Mesothelial cell of epicardium (in vitro differentiated cells): Measurements from ENCODE around the gene FNDC3B. TPM values are rescaled to one million over a fixed set of nuclear protein-coding genes. Genes with fewer than 3 reads are reported as not detected.

Source experiments
- DNase-seq, 2 experiments: peaks; one replicate each; pipeline ENCODE4 v3.0.0; 2021; ENCODE audit warnings: low spot score in 2 of 2; ENCODE audit not compliant: unreplicated experiment in 2 of 2
- H3K27ac Mint-ChIP-seq: 2 replicates; pipeline ENCODE4 v1.8.0; 2021; ENCODE audit warnings: mixed read lengths
- H3K27me3 Mint-ChIP-seq: 2 replicates; pipeline ENCODE4 v1.8.0; 2021; ENCODE audit warnings: low read depth, mixed read lengths
- H3K36me3 Mint-ChIP-seq: 2 replicates; pipeline ENCODE4 v1.8.0; 2021; ENCODE audit warnings: mixed read lengths
- H3K4me1 Mint-ChIP-seq: 2 replicates; pipeline ENCODE4 v1.8.0; 2021; ENCODE audit warnings: mixed read lengths
- H3K4me3 Mint-ChIP-seq: 2 replicates; pipeline ENCODE4 v1.8.0; 2021; ENCODE audit warnings: mild to moderate bottlenecking, moderate library complexity, mixed read lengths
- H3K9me3 Mint-ChIP-seq: 2 replicates; pipeline ENCODE4 v1.8.0; 2021; ENCODE audit warnings: mixed read lengths
- CTCF ChIP-seq: fragments of 200-600 bp; sonication (generic); IDR thresholded peaks from one replicate; pipeline ENCODE4 v1.5.0; 2021; ENCODE audit warnings: antibody characterized with exemption; ENCODE audit not compliant: unreplicated experiment
- total RNA-seq: library from RNA; stranded (reverse); gene quantifications from 3 replicates; pipeline ENCODE4 v1.2.1, GENCODE V29; 2021

The FNDC3B gene
- total RNA-seq, 1 donor from 2014 or later: 131 TPM

- H3K4me3 Mint-ChIP-seq: no peak overlapping the region
- peaks cover 53% of the 10 kb centered on the region for H3K4me1 Mint-ChIP-seq
These were observed 240.6 kb downstream of the FNDC3B start for GRCh38 chr3:172279974-172280373.

GRCh38 chr3:172280406-172281051, 241.2 kb downstream of the FNDC3B start:
- H3K36me3 Mint-ChIP-seq: peaks cover 28% of the 10 kb centered on the region
- no peak overlapping the region for H3K4me3 Mint-ChIP-seq
- H3K27ac Mint-ChIP-seq: peak overlapping the region; percentile 87
- no peak for TF ChIP-seq CTCF
- H3K9me3 Mint-ChIP-seq: no peaks in the 10 kb centered on the region
- DNase-seq: no peak
- H3K27me3 Mint-ChIP-seq: no peaks in the 10 kb centered on the region
- peaks cover 57% of the 10 kb centered on the region for H3K4me1 Mint-ChIP-seq

More at GRCh38 chr3:172279974-172280373, 240.6 kb downstream of the FNDC3B start:
- Mint-ChIP-seq H3K36me3 (peaks cover 28% of the 10 kb centered on the region), H3K27ac (peak overlapping the region; percentile 87), H3K9me3 (no peaks in the 10 kb centered on the region), H3K27me3 (no peaks in the 10 kb centered on the region)
- no peak for TF ChIP-seq CTCF
- DNase-seq: no peak

GRCh38 chr3:172281884-172282283, 242.5 kb downstream of the FNDC3B start:
- H3K27me3 Mint-ChIP-seq: no peaks in the 10 kb centered on the region
- no peak overlapping the region for H3K4me3 Mint-ChIP-seq
- H3K9me3 Mint-ChIP-seq: no peaks in the 10 kb centered on the region
- peak overlapping the region; percentile 76 for H3K27ac Mint-ChIP-seq
- peaks cover 70% of the 10 kb centered on the region for H3K4me1 Mint-ChIP-seq
- peaks cover 24% of the 10 kb centered on the region for H3K36me3 Mint-ChIP-seq
- TF ChIP-seq CTCF: no peak
- no peak for DNase-seq

GRCh38 chr3:172282850-172283249, 243.5 kb downstream of the FNDC3B start:
- H3K27ac Mint-ChIP-seq: peak overlapping the region; percentile 75
- H3K4me3 Mint-ChIP-seq: no peak overlapping the region
- peaks cover 18% of the 10 kb centered on the region for H3K36me3 Mint-ChIP-seq
- TF ChIP-seq CTCF: no peak
- peaks cover 79% of the 10 kb centered on the region for H3K4me1 Mint-ChIP-seq
- H3K9me3 Mint-ChIP-seq: no peaks in the 10 kb centered on the region
- no peak for DNase-seq
- no peaks in the 10 kb centered on the region for H3K27me3 Mint-ChIP-seq

- no peak for DNase-seq
- peaks cover 18% of the 10 kb centered on the region for H3K36me3 Mint-ChIP-seq
- H3K4me3 Mint-ChIP-seq: no peak overlapping the region
- H3K27me3 Mint-ChIP-seq: no peaks in the 10 kb centered on the region
- H3K9me3 Mint-ChIP-seq: no peaks in the 10 kb centered on the region
- no peak for TF ChIP-seq CTCF
- H3K27ac Mint-ChIP-seq: peak overlapping the region; percentile 75
- peaks cover 83% of the 10 kb centered on the region for H3K4me1 Mint-ChIP-seq
These were observed 244.5 kb downstream of the FNDC3B start for GRCh38 chr3:172283841-172284357.

- no peak for DNase-seq
- peaks cover 24% of the 10 kb centered on the region for H3K36me3 Mint-ChIP-seq
- no peaks in the 10 kb centered on the region for H3K27me3 Mint-ChIP-seq
- TF ChIP-seq CTCF: no peak
- no peak overlapping the region for H3K4me3 Mint-ChIP-seq
- H3K9me3 Mint-ChIP-seq: no peaks in the 10 kb centered on the region
- peak overlapping the region; percentile 60 for H3K27ac Mint-ChIP-seq
- peaks cover 67% of the 10 kb centered on the region for H3K4me1 Mint-ChIP-seq
These were observed 246.5 kb downstream of the FNDC3B start for GRCh38 chr3:172285844-172286243.
